ENCODE measurements around the gene METTL16.

Gene METTL16

DNA sequence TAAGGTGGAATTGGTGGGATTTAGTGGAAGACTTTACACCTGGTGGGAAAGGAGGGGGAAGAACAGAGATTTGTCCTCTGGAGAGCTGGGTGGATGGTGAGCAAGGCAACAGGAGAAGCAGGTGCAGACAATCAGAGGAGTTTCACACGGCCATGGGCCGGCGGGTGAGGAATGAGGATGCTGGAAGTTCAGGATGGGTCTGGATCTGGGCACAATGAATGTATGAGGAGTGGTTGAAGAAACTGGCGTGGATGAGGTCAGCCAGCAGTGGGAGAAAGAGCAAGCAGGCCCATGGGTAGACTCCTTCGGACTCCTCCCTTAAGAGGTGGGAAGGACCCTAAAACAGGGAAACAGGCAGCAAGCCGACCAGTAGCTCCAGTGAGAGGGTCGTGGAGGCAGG, 100.7 kb downstream of the METTL16 start:
- DNase-seq, result no peak

DNA sequence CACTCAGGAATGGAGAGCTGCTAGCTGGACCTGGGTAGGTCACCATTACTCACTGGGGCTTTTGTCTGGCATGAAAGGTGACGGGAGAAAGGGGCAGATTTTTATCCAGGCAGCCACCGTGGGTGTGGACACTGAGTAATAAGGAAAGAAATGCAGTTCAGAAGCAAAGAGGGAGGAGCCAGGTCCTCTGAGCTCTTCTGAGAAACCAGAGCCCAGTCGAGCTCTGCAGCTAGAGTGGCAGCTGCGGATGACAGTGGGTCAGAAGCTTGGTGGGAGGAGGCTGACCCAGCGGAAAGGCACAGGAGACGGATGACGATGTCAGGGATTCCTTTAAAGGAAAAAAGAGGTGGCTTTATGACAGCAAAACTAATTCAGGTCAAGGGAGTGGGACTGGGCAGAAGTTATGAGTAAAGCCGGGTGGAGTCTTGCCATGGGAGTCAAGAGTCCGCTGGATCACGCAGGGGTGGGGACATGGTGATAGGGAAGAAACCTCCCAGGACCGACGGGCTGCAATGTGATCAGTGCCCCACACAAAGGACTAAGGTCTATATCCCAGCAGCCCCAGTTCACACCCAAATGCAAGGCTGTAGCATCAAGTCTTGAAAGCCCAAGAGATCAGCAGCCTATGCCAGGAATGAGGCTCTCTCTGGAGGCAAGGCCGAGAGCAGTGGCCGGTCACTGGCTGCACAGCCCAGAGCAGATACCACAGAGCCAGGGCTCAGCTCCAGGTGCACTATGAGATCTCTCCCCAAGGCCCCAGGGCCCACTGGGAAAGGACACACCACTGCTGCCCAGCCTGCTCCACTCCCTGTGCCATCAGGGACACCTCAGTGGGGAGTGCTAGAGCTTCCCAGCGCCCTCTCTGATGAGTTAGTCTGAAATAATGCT, 104.5 kb downstream of the METTL16 start:
- DNase-seq, result no peak

DNA sequence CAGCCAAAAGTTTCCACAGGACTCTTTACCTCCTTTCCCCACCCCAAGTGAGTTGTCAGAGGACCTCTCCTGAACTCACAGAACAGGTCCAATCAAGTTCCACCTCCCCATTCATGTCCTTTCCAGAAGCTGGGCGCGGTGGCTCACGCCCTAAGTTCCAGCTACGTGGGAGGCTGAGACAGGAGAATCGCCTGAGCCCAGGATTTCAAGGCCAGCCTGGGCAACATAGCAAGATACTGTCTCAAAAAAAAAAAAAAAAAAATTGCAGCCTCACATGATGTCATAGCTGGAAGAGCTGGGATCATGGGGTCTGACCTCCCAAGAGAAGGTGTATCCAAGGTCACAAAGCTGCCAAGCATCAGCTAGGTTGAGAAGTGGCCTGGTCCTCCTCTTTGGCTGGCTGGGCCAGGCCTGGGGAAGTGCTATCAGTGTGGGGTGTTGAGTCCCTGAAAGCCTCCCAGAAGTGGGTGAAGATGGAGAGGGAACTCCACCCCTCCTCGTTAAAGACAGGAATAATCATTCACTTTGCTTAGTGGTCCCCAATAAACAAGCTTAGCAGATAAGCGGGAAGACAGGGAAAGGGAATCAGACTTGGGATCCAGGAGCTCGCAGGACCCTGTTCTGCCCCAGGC, 105.3 kb downstream of the METTL16 start:
- no peak for DNase-seq

DNA sequence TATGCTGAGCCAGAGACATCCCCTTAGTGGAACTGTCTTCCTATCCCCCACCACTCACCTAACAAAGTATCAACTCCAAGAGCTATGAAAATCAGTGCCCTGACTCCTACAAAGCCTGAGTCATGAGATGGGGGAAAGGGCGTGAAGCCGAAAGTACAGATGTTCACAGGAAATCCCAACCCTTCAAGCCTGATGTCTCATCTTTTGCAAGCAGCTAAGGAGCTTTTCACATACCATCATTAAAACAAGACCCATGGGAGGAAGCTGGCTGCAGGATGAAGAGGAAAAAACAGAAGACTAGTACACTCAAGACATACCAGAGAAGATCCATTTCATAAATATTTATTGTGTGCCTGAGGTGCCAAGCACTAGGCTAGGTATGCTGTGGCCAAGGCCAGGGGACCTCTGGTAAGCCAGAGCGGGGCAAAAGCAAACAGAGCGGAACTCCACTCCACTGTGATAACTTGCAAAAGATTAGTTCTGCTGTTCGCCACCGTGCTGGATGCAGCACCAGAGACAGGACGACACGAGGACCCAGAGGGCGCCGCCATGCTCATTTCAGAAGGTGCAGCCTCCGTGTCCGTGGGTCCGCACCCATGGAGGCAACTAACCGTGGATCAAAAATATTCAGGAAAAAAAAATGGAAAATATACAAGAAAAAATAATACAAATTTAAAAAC, 106.3 kb downstream of the METTL16 start:
- no peak for DNase-seq

DNA sequence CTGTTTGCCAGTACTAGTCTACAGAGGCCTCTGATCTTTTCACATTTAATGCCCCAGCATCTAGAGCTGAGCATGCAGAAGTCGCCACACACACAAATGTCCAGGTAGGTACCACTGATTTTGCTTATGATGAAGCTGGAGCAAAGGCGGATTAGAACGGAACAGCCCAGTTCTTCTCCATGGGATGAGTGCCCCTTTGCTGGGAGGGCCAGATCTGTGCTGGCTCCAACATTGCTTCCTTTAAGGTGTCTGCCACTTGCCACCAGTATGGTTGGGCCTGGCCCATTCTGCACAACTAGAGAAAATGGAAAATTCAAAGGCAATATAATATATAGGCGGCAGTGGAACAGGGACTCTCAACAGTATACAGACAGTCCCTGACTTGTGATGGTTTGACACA, 108.6 kb downstream of the METTL16 start:
- DNase-seq, result no peak

DNA sequence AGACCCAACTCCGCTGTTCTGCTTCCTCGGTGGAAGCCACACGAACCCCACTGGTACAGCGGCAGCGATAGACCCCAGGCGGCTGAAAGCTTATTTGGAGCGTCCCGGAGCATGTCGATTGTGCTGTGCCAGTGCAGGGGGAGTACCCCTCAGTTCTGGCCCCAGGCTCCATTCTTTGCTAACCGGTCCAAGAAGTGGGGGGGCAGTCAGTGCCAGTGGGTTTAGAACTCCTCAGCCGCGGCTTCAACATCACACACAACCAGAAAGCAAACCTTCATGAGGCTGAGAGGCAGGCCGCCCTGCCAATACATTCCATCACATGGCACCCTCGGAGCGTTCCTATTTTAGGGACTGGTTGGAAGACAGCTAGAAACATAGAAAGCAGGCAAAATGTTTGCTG, 109.1 kb downstream of the METTL16 start:
- no peak for DNase-seq

DNA sequence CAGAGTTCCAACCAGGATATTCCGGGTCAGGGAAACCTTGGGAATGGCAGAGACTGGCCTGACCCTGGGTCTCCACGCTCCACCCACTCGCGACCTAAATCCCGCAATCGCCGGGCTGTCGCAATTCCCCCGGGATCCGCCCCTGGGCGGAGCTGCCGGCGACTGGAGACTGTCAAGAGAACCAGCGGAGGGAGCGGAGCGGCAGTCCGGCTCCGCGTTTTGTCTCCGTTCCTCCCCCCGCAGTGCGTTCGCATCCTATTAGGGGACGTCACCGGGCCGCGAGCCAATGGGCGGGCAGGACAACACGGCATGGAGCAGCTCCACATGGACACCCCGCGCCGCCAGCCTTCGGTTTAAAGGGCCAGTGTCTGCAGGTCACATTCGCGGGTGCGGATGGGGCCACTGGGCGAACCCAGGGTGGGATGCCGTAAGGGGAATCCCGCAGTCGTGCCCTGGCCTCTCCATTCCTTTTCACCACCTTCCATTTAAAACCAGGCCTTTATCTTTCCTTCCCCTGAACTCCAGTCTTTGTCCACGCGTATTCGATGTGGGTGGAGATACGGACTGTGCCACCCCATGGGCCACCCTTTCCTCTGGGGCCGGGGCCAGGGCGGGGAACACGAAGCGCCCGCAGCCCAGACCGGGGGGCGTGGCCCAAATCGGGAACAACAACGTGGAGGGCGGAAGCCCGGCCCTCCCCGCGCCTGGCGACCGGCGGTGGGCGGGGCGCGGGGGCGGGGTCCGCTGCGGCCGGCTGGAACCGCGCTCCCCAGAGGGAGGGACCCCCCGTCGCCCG, 110.1 kb downstream of the METTL16 start:
- peak; percentile 99 for DNase-seq

DNA sequence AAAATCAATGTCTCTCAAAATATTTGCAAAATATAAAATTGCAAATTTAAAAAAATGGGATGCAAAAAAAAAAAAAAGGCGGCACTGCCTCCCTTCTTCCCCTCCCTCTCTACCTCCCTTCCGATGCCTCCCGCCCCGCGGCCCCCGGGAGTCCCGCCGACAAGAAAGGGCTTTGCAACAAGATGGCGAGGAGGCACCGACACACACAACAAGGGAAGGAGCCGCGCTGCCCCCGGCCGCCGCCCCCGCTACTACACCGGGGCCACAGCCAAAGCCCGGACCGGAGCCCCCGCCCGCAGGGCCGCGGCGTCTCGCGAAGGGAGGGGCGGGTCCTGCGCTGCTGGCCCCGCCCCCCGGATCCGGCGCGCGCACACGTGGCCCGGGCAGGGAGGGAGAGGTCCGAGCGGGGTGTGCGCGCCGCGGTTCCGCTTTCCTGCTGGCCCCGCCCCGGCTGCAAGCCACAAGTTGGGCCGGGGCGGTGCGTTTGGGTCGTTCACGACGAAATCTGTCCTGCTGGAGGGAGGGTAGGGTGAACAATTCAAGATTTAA, 110.7 kb downstream of the METTL16 start, which contains the start of gene MNT:
Gene MNT, minus strand, starts transcription at position 184 of the 549 bp plus-strand sequence. CDS start 348 bp downstream, outside the sequence.
- DNase-seq, result peak; percentile 89

DNA sequence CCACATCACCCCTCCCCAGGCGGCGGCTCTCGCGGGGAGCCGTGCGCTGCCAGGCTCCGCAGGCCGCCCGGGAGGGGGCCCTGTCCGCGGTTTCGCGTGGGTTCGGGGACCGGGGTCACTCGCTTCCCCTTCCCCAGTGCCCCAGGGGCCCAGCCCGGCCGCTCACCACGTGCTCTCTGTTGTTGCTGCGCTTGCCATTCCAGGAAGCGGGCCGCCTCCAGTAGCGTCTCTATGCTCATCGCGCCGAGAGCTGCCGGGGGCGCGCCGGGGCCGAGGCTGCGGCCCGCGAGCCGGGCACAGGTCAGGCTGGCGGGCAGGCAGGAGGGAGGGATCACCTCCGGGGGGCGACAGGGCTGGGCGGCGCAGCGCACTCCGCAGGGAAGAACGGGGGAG, 111.2 kb downstream of the METTL16 start:
- peak; percentile 48 for DNase-seq

DNA sequence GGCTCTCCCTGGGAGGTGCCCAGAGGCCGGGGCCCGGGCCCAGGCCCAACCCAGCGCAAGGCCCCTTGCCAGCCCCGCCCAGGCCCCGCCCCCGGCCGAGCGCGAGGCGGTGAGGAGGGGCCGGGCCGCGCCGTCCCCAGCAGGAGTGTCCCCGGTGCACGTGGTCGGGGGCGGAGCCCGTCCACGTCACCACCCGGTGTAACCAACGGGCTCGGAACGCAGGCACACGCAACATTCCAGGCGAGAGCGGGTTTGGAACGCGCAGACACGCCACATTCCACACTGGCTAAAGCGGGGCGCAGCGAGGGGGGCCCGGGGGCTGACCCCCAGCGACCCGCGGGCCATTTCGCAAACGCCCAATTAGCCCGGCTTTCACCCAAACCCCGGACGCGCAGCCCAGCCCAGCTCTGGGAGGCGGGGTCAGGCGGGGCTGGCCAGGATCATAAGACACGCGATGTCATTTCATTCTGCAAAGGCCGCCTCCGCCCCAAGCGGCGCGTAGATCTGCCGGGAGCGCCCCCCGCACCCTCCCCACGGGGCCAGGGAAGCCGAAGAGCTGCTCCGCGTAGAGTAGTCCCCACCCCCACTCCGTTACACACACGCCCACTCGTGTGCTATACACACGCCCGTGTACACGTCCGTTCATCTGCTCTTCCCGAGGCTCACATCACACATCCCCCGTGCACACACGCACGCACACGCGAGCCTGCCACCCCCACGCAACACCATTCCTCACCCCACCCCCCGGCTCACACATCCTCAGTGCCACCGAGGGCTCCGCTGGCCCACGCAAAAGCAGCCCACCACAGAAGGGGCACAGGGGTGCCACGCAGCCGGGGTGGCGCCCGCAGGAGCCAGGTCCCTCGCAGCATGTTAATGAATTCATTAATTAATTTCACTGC, 111.9 kb downstream of the METTL16 start:
- DNase-seq, result peak; percentile 91

DNA sequence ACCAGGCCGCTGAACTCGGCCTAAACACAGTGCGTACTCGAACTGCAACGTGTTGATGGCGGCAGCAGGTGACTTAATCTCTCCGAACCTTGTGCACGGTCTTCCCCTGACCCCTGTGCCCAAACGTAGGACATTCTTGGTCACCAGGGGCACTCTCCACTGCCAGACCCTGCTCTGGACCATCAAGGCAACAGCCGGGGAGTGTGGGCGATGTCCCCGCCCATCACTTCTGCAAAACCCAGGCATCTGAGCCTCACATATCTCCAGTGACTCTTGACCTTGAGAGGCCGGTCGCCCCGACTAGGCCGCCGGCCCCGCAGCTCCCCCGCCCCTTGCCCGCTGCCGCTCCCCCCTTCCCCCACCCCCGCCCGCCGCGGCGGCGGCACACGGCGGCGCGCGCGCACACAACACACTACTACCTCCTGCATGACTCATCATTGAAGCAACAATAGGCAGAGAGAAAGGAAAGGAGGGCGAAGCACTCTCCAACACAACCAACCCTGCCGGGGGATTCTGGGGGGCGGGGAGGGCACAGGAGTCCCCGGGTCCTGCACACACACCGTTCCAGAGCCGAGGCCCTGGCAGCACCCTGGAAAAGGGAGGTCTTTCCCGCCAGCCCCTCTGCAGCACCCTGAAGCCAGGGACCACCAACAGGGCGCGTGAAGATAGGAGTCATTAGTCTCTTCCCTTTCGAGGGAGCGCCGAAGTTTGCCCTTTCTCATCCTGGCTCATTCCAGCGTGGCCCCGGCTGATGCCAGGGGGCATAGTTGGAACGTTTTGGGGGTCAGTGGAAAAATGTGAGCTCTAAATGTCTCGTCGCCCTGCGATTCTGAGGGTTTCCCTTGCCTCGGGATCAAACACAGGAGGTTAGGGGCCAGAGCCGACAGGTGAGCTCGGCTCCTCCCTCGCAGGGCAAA, 112.8 kb downstream of the METTL16 start:
- DNase-seq, result peak; percentile 53

DNA sequence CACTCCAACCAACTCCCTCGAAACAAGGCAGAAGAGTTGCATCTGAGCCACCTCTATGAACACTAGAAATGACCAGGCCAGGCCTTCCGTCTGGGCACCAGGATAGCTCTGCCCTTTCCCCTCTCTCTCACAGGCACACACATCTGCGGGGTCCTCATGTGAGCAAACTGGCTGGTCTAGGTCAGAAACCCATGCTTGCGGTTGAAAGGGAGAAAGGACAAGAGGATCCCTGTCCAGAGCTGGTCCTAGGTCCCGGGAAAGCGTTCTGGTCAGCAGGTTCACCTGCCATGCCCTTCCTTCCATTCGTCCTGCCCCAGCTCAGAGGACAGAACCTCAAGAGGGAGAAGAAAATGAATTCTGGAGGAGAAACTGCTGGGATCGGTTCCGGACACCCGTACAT, 113.5 kb downstream of the METTL16 start:
- no peak for DNase-seq

DNA sequence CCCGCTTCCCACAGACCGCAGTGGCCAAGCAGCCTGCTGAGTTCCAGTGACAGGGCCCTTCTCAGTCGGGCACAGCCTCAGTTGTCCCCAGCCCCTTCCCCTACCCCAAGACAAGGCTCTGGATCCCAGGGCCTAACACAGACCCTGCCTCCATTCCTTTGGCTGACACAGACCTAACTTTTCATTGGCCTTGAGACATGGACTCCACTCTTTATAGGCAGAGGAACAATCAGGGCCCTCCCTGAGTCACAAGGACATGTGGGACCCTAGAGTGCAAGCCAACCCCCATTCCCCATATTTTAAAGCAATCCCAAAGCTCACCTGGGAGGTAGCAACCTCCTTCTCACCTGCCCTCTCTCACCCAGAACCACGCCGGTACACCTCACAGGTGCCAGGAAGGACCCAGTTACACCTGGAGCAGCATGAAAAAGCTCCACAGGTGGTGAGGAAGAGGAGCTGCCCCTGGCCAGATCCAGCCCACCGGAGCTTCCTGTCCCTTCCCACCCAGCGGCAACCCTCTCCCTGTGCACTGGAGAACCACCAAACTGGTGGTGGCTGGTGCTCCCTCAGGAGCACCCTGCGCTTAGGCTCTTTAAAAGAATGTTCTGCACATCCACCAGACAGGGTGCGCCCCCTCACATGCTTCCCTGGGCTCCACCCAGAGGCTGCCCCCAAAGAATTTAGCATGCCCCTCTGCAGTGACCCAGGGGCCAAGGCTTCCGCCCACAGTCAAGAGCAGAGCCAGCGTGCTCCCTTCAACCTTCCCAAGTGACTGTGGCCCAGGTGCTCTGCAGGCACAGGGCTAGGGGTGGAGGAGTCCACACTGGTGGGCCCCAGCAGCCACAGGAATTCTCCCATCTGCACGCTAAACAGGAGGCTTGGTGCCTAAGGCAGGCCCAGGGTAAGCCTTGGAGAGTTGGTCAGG, 114.2 kb downstream of the METTL16 start:
- no peak for DNase-seq

DNA sequence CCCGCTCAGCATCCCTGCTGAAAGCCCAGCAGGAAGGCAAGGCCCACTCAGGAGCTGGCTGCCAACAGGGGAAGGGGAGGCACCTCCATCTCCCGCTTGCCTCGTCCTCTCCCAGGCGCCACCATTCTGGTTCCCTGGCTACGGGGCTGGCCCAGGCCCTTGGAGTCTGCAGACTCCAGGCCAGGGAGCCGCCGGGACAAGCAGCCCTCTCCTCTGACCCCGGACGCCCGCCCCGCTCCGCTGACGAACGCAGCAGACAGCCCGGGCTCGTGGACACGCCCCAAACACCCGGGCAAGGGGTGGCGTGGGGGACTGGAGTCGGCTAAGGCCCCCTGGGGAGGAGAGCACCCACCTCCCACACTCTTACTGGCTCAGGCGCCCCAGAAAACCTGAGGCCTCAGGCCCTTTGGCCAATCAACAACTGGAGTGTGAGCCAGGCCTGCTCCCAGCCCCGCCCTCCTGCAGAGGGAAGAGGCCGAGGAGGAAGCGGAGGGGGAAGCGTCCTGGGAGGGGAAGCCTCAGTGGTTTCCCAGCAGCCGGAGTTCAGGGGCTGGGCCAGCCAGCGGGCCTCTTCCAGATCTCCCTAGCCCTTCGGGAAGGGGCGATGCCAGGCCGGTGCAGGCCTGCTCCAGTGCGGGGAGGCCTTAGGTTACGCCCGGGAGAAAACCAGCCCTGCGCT, 115.0 kb downstream of the METTL16 start:
- DNase-seq, result peak; percentile 33

DNA sequence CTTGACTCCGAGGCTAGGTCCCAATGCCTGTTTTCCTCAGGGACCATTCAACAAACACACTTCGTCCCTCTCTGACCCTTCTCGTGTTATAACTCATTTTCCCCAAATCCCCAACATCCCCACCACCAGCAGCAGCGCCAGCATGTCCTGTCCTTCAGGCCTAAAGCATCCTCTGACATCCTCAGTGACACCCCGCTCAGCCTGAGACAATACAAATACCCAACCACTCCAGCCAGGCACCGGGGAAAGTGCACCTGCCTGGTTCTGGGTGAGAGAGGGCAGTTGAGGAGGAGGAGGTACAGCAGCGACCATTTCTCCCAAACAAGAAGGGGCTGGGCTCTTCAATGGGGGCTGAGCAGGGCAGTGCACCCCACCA, 115.5 kb downstream of the METTL16 start:
- DNase-seq, result no peak

DNA sequence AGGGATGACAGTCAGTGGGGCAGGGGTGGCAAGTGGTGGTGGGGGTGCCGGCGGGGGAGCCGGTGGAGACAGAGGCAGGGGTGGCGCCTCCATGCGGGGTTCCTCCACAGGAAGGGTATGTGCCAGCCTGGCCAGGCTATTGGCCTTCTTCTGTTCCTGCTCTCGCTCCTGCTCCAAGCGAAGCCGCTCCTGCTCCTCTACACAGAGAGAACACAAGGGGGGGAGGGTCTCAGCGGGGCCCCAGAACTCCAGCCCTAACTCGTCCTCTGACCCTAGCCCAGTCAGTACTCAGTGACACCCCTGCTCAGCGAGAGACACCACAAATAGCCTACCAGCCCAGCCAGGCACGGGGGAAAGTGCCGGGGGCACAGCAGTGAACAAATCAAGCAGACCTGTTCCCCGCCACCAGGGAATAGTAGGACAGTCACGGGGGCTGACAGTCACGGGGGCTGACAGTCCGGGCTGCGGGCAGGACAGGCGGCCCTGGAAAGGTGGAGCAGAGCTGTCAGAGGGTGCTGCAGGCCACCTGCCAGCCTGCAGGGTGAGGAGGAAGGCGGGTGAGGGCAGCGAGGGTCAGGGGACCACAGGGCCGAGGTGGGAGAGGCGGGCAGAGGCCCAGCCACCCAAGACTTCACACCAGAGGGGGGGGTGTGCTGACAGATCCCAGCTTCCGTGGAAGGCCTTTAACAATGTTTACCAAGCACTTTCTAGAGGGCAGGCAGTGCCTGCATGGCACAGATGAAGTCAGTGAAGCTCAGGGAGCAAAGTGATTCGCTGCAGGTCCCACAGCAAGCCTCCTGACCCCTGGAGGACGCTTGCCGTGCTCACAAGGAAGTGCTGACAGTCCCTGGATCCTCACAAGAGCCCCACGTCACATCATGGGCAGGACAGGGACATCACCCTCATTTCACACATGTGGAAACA, 116.2 kb downstream of the METTL16 start:
- DNase-seq, result no peak

DNA sequence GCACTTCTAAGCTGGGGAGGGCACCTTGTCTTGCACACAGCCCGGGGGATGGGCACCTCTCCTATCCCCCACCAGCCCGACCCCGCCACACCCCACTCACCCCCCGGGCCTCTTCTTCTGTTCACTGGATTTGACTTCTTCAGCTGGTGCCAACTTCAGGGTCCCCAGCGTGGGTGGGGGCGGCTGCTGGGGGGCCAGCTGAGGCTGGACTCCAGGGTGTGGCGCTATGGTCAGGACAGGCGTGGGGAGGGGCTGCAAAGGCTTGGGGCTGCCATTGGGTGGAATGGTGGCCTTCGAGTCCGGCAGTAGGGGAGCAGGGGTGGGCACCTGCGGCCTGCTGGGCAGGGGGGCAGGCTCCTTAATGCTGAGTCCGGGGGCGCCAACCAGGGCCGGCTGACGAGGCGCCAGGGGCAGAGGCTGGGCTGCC, 116.9 kb downstream of the METTL16 start:
- DNase-seq, result no peak
